Inflammatory macrophage (primary cell): Measurements from ENCODE around the gene MCL1.
A peak's percentile ranks its signal among the peaks of the same experiment; 100 is the strongest.

ENCODE experiments used
- DNase-seq, 2 donors: peaks; one replicate each; pipeline ENCODE4 v3.0.0-alpha.2; 2020 to 2022

The MCL1 gene

DNA sequence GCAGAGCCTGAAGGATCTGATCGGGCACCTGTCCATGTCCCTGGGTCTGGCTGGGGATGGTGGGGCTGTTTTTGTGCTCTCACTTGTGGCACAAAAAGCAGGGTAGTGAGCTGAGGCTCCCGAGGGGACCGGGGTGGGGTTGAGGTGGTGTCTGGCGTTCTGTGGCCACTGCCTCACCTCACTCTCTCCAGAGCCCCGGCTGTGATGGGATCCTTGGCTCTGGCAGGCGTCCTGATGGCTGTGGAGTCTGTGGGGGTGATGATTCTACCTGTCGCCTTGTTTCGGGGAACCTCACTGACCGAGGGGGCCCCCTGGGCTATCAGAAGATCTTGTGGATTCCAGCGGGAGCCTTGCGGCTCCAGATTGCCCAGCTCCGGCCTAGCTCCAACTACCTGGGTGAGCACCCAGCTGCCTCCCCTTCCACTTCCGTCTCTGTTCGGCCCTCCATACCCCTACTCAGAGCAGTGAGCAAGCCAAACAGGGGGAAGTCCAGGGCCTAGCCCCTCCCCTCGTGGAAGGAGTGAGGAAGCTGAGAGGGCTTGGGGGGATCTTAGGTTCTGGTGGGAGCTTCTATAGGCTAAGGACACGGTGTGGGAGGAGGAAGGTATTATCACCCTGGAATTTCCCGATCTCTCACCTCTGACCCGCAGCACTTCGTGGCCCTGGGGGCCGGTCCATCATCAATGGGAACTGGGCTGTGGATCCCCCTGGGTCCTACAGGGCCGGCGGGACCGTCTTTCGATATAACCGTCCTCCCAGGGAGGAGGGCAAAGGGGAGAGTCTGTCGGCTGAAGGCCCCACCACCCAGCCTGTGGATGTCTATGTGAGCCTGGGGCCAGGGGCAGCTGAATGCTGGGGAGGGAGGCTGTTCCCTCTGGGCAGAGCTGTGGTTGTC, 23.2 kb downstream of the MCL1 start:
- no peak for DNase-seq

DNA sequence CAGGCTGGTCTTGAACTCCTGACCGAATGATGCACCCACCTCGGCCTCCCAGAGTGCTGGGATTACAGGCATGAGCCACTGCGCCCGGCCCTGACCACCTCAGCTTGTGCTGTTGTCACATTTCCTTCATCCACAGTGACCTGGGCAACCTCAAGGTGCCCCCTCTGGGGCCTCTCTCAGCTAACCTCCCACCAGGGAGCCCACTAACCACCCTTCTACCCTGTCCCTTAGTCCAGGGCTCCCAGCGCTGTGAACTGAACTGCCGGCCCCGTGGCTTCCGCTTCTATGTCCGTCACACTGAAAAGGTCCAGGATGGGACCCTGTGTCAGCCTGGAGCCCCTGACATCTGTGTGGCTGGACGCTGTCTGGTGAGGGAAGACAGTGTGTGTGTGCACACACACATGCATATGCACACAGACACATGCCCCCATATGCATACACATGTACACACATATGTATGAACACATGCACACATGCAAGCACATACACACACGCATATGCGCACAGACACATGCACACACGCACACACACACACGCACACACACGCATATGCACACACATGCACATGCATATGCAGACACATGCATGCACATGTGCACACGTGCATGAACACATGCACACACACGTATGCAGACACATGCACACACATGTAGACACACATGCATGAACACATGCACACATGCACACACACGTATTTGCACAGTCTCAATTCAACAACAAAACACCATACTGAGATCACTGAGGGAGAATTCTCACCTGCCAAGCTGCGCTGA, 24.0 kb downstream of the MCL1 start:
- no peak for DNase-seq

DNA sequence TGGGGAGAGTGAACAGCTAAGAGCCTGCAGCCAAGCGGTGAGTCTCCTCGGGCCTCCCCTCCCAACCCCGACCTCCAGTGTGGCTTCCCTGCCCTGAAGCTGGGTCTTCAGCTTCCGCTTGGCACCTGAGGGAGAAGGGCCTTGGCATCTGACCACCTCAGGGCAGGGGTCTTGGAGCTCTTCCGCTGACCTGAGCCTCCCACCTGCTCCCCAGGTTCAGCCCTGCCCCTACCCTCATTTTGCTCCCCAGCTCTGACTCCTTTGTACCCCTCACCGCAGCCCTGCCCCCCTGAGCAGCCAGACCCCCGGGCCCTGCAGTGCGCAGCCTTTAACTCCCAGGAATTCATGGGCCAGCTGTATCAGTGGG, 25.3 kb downstream of the MCL1 start:
- DNase-seq, result no peak

DNA sequence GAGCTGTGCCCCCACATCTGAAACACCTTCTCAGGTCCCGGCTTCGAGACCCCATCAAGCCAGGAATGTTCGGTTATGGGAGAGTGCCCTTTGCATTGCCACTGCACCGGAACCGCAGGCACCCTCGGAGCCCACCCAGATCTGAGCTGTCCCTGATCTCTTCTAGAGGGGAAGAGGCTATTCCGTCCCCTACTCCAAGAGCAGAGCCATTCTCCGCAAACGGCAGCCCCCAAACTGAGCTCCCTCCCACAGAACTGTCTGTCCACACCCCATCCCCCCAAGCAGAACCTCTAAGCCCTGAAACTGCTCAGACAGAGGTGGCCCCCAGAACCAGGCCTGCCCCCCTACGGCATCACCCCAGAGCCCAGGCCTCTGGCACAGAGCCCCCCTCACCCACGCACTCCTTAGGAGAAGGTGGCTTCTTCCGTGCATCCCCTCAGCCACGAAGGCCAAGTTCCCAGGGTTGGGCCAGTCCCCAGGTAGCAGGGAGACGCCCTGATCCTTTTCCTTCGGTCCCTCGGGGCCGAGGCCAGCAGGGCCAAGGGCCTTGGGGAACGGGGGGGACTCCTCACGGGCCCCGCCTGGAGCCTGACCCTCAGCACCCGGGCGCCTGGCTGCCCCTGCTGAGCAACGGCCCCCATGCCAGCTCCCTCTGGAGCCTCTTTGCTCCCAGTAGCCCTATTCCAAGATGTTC, 25.9 kb downstream of the MCL1 start:
- no peak for DNase-seq

DNA sequence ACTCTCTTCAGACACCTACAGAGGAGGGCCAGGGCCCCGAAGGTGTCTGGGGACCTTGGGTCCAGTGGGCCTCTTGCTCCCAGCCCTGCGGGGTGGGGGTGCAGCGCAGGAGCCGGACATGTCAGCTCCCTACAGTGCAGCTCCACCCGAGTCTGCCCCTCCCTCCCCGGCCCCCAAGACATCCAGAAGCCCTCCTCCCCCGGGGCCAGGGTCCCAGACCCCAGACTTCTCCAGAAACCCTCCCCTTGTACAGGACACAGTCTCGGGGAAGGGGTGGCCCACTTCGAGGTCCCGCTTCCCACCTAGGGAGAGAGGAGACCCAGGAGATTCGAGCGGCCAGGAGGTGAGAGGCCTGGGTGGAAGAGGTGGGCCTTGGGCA, 26.5 kb downstream of the MCL1 start:
- DNase-seq, result no peak

DNA sequence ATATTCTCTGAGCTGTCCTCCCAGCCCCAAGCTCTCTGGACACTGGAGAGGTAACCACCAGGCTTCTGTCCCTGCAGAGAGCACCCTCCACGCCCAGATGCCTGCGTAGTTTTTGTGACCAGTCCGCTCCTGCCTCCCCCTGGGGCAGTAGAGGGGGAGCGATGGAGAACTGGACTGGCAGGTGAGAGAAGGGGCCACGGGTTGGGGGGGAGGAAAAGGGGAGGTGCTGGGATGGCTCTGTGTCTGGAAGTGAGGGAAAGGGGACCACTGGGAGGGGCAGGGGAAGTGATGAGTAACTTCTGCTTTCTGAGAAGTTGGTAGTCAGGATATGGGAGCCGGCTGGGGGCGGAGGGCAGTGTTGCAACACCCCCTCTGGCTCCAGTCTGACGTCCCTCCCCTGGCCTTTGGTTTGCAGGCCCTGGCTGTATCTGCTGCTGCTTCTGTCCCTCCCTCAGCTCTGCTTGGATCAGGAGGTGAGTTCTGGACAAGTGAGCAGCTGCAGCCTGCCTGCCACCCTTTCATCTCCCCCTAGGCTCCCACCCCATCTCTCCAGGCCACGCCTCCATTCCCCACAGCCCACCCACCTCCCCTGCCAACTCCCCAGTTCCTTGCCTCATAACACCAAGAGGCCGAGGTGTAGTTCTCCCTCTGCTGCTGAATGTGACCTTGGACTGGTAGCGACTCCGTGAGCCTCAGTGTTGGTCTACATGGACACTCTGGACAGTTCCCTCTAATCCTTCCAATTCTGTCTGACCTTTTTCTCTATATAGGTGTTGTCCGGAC, 27.1 kb downstream of the MCL1 start:
- peak; percentile 96 for DNase-seq

DNA sequence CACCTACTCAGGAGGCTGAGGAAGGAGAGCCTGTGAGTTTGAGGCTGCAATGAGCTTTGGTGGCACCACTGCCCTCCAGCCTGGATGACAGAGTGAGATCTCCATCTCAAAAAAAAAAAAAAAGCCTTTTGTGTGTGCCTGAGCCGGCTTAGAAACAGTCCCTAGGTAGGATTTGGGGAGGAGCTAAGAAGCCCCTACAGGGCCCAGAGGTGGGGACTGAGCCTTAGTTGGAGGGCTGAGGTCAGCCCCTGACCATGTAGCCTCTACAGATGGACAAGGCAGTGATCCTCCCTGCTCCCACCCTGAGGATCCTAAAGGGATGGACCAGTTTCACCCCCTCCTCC, 27.7 kb downstream of the MCL1 start:
- DNase-seq, result no peak

DNA sequence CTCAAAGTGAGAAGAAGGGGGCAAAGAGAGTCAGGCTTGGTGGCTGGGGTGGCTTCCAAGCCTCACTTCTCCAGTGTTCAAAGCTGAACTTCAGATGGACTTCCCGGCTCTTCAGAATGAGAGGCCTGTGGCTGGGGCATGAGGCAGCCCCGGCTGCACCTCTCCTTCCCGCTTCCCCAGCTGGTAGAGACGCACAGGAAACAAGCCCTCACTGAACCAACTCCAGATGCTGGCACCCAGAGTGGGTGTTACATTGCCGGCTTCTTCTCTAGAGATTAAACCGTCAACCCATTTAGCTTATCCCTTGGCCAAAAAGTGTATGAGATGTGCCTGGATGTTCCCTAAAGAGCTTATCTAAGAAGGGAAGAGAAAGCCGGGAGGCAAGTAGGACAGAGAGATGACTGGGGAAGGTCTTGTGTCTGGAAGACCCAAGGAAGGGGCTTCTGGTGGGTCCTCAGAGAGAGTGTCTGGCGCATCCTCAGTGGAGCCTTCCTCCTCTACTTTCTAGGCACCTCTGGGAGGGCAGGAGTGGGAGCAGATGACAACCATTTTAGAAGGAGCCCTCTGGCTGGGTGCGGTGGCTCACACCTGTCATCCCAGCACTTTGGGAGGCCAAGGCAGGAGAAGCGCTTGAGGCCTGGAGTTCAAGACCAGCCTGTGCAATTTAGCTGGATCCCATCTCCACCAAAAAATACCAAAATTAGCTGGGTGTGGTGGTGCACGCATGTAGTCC, 28.2 kb downstream of the MCL1 start:
- DNase-seq, result peak; percentile 57 to 61

DNA sequence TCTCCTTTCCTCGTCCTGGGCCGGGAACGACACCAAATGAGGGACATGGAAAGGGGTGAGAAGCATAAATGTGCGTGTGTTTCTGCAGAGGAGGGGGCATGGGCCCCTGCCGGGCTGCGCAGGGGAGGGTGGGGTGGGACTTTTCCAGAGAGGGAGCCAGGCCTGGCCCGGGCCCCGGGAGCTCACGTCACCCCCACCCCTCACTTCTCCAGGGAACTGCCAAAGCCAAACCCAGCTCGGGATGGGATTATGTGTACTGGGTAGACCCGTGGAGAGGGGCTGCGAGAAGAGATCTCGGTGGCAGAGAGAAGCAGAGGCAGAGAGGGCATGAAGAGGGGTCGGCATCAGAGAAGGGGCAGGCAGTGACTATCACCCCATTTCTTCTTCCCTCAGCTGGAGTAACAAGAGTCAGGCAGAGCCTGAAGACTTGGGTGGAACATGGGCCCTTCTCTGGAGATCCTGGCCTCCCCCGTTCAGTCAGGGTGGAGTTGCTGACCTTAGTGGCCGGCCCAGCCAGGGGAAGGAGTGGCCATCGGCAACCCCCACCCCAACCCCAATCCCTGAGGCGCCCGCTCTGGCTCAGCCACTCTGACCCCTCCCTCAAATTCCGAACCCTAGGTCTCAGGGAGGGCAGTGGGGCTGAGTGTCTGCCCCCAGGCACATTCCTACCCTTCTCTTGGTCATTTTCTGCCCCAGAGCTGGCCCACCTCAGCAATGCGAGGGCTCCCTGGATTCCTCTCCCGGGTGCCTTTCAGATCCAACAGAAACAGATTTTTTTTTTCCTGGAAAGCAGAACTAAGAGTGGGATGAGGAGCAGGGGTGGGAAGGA, 29.0 kb downstream of the MCL1 start:
- DNase-seq, result peak in 1 of 2 donors; percentile 38

DNA sequence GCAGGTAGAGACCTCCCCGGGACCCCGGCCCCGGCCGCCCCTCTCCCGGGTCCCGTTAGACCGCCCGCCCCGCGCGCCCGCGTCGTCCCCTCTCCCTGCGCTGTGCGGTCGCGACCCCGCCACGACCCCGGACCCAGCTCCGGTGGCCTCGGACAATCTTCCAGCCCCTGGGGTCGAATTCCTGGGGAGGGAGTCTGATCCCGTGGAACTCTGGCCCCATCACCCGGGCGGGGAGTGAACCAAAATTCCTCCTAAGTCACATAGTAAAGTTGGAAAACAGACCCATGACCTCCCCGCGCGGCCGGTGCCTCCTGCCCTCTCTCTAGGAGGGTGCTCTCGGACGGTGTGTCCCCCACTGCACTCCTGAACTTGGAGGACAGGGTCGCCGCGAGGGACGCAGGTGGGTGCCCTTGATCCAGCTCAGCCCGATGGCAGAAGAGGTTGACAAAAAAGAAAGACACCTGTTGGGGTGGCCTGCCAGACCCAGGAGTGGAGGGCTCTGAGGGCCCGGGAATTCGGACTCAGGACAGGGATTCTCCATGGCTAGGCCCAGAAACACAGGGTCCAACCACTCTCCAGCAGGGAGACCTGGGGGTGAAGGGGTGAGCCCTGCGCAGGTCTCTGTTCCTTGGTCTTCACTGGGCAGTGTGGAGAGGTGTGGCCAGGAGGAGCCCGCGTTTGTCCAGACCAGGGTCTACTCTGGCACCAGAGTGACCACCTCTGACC, 29.8 kb downstream of the MCL1 start:
- DNase-seq, result no peak

DNA sequence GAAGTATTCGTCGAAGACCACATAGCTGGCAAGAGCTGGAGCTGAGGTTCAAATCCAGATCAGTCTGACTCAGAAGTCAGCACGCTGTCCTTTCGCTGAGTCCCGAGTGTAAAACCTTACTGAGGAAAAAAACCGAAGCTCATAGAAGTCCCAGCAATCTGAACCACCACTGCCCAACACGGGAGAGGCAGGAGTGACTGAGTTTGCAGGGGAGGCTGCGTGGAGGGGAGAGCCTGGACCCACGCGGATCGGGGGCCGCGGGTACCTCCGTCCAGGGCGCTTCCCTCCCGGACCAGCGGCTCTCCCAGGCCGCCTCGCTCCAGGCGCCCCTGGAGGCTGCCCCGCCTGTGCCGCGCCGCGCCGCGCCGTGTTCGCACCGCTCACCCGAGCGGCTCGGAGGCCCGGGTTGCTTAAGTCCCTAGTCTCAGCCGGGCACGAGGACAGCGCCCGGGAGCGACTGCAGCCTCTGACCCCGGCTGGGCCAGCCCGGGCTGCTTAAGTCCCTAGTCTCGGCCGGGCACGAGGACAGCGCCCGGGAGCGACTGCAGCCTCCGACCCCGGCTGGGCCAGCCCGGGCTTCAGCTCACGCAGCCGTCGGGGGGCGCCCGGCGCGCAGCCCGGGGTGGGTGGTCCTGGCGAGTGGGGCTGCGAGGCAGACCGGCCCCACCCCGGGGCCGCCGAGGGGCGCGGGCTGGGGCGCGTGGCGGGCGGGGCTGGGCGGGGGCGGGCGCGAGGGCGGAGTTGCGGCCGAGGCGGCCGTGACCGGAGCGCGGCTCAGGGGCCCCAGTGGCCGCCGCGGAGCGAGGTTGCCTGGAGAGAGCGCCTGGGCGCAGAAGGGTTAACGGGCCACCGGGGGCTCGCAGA, 30.5 kb downstream of the MCL1 start, which contains the start of gene ADAMTSL4:
Gene ADAMTSL4 (plus strand): TSS at position 777 of the 864 bp plus-strand sequence. CDS start 2,881 bp downstream, outside the sequence.
- DNase-seq, result peak; percentile 83 to 84

DNA sequence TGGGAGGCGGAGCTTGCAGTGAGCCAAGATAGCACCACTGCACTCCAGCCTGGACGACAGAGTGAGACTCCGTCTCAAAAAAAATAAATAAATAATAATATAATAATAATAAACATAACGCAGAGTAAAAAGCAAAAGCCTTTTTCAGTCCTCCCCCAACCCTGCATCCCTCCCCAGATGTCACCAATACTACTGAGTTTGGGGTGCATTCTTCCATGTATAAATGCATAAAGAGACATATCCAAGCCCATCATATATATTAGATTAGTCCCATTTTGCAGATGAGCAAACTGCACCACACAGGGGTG, 31.1 kb downstream of the MCL1 start:
- no peak for DNase-seq

DNA sequence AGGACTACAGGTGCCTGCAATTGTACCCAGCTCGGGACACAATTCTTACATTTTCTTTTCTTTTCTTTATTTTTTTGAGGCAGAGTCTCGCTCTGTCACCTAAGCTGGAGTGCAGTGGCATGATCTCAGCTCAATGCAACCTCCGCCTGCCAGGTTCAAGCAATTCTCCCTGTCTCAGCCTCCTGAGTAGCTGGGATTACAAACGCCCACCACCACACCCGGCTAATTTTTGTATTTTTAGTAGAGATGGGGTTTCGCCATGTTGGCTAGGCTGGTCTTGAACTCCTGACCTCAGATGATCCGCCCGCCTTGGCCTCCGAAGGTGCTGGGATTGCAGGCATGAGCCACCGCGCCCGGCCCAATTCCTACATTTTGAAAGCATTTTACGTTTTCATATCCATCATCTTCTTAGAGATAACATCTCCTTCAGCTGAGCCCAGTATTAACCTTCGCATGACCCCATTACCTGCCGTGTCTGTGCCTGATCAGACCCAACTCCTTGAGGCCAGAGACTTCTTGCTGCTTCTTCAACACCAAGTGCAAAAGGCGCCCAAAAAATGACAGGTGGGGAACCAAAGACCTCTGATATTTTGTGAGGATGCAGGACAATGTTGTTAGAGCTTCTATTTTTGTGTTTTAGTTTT, 33.0 kb downstream of the MCL1 start:
- no peak for DNase-seq

DNA sequence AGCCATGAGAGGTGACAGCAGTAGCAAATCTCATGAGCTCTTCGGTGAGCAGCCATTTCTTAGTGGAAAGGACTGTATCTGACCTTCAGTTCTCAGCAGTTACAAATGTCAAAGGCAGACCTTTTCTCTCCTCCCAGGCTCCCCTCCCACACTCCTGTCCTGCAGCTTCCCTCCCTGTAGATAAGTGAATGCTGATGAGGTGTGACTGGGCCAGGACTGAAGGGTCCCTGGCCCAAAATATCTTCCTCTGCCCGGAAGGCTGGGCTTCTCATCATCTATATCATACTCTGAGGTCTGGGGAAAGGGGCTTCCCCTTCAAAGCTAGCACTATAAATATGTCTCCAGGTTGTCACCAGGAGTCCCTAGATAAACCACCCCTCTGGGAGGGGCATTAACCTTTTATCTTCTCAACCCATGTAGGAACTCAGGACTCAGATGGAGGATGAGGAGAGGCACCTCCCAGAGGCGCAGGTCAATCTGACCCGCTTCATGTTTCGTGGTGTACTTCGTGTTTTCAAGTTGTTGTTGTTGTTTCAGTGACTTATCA, 33.9 kb downstream of the MCL1 start:
- no peak for DNase-seq

DNA sequence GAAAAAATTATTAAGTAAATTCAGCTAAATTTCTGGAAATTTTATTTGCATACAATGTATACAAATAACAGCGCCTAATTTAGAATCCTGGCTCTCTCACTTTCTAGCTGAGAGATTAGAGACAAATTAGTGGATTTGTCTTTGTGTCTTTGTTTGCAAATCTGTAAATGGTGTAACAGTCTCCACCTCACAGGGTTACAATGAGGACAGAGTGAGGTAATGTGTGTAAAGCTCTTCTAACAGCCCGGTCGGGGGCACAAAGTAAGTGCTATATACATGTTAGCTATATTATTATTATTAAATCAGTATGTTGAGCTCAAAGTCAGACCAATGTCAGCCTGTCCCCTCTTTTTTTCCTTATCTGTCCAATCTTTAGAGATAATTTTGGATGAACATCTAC, 35.2 kb downstream of the MCL1 start:
- no peak for DNase-seq

DNA sequence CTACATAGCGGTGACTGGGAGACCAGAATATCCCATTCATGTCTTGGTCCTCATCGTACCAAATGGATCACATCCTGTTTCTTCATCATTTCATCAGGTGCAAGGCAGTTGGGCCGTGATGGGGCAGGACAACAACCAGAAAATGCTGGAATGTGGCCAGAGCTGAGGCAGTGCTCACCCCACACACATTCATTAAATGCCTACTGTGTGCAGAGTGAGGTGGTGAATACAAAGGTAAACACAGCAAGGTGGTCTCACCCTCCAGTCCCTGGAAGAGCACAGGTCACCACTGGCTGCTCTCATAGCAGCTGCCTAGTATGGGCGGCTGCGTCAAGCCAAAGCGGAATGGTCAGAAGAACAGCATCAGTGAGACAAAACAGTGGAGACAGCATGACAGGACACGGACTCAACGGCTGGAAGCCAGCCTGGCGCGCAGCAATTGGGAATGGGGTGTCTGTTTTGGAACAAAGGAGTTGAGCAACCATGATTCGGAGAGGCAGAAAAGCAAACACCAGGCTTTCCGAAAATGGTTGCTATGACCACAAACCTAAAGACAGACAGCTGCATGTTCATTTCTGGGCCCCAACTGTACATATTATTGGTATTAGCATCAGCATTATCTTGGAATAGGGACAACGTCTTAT, 35.8 kb downstream of the MCL1 start:
- DNase-seq, result no peak

DNA sequence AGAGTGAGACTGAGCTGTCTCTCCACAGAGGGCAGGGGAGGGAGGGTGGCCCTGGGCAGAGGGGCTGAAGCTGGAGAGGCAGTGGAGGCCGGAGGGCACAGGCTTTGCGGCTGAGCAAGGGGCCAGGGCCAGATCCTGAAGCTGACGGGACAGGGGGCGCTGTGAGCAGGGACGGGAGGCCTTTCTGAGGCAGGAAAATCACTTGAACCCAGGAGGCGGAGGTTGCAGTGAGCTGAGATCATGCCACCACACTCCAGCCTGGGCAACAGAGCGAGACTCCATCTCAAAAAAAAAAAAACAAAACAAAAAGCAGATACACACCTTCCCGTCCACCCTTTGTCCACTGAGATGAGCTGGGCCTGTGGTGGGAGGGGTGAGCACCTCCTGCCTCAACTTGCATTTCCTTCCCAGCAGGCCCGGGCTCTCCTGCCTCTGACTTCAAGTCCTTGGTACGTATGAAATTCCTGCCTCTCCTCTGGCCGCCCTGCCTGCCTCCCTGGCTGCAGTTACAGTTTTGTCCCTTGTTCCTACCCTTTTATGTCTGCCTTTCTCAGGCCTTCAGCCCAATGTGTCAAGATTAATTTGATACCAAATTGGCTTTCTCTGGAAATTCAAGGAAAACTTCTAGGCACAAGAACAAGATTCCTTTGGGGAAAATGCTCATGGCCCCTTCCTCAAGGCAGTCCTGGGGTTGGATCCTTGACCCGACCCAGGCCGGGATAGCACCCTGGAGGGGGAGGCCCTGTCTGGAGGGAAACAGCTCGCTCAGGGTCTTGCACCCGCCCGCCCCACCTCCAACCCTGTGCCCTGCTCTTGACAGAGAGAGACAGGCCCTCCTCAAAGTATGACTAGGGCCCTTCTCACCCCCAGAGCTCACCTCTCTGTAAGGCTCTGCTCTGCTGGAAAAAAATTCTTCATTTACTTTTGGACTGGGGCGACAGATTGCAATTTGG, 41.4 kb downstream of the MCL1 start:
- no peak for DNase-seq
